ENCODE results near the gene GMPR. TPM values are rescaled to one million over a fixed set of nuclear protein-coding genes. Genes with fewer than 3 reads are reported as not detected.

GMPR gene
- total RNA-seq, 1 experiment from 2014 or later, result 24.0 TPM

GRCh38 chr6:16322666-16323312 lies 84.4 kb downstream of the GMPR start:
- CTCF ChIA-PET, result interaction anchor here (1.2 kb wide), 1 partner anchor 9 kb away, joined by 4 read pairs; no protein-coding TSS in a partner anchor
- H3K9ac ChIP-seq (ENCODE audit: low read length), result no peak overlapping the region
- H3K4me3 ChIP-seq (replicated peaks in 1 of 2; ENCODE audit: low read depth in 1 of 2, low read length in 2 of 2), result no peak overlapping the region
- H3K79me2 ChIP-seq (ENCODE audit: insufficient read depth, low read length), result no peaks in the 10 kb centered on the region
- BruUV-seq (replicated peaks), result no TSS peak
- H3K27ac ChIP-seq (ENCODE audit: low read depth, low read length), result no peak overlapping the region
- H3K4me2 ChIP-seq (ENCODE audit: low read length), result peak overlapping the region; percentile 33
- ATAC-seq (no peak), DNase-seq (ENCODE audit: low read depth, low spot score) (no peak)
- peaks cover 48 to 64% of the 10 kb centered on the region in 2 experiments for H3K4me1 ChIP-seq (ENCODE audit: control insufficient read depth in 1 of 2, insufficient read depth in 2 of 2, low read length in 2 of 2)
- no peaks in the 10 kb centered on the region for H3K9me3 ChIP-seq (ENCODE audit: control insufficient read depth in 1 of 2, insufficient read depth in 1 of 2, low read depth in 1 of 2, low read length in 2 of 2)
- no peaks in the 10 kb centered on the region for H3K36me3 ChIP-seq (ENCODE audit: control insufficient read depth in 1 of 2, insufficient read depth in 2 of 2, low read length in 2 of 2)
- intact Hi-C loops (cut with micrococcal nuclease), result no loop called here
- TF ChIP-seq ATF3 (IDR thresholded peaks at IDR 0.05), result no peak
- TF ChIP-seq CBX3 (IDR thresholded peaks at IDR 0.05; ENCODE audit: low read depth), result no peak
- no peak for TF ChIP-seq TCF7L2 (IDR thresholded peaks at IDR 0.05; ENCODE audit: borderline replicate concordance, extremely low read depth, insufficient read depth, insufficient read length)
- TF ChIP-seq CEBPB (IDR thresholded peaks at IDR 0.05; ENCODE audit: low read depth), result no peak
- TF ChIP-seq ZNF274 (IDR thresholded peaks at IDR 0.05; ENCODE audit: low read depth, low read length), result no peak
- no peak for TF ChIP-seq JUND (IDR thresholded peaks at IDR 0.05)
- no peak for TF ChIP-seq EGR1 (IDR thresholded peaks at IDR 0.05; ENCODE audit: low read depth)
- TF ChIP-seq CTCF (IDR thresholded peaks at IDR 0.05 in 2 of 3, conservative IDR thresholded peaks at IDR 0.05 in 1 of 3; ENCODE audit: borderline replicate concordance in 1 of 3, insufficient read depth in 1 of 3, low read depth in 2 of 3, low read length in 2 of 3), result no peak
- no peak for TF ChIP-seq EZH2 (IDR thresholded peaks at IDR 0.05)
- no peak for TF ChIP-seq POLR2AphosphoS5 (IDR thresholded peaks at IDR 0.05; ENCODE audit: low read depth, low read length)
- no peak for TF ChIP-seq SRF (IDR thresholded peaks at IDR 0.05; ENCODE audit: low read depth)
- no peak for TF ChIP-seq REST (IDR thresholded peaks at IDR 0.05; ENCODE audit: low read depth)
- no peak for TF ChIP-seq RAD21 (IDR thresholded peaks at IDR 0.05; ENCODE audit: low read depth)
- TF ChIP-seq POLR2A (IDR thresholded peaks at IDR 0.05; ENCODE audit: borderline replicate concordance, extremely low read depth, insufficient read depth, insufficient read length), result no peak
- no peak for TF ChIP-seq SIN3A (IDR thresholded peaks at IDR 0.05; ENCODE audit: low read depth)
- no peak for TF ChIP-seq ZFX (IDR thresholded peaks at IDR 0.05)
- TF ChIP-seq MAX (IDR thresholded peaks at IDR 0.05), result no peak
- TF ChIP-seq ZBTB33 (IDR thresholded peaks at IDR 0.05; ENCODE audit: extremely low read depth, insufficient replicate concordance, low read length), result no peak
- no peak for TF ChIP-seq YY1 (IDR thresholded peaks at IDR 0.05; ENCODE audit: extremely low read depth, insufficient replicate concordance, low read depth, low read length)
- H3K27me3 ChIP-seq (ENCODE audit: insufficient read depth, low read length), result no peaks in the 10 kb centered on the region
- RAD21 ChIA-PET (ENCODE audit: low non-redundant PET in 1 of 2, low total read pairs in 2 of 2, uncharacterized antibody in 2 of 2, unreplicated experiment in 2 of 2), result no interaction called here
- H4K20me1 ChIP-seq (ENCODE audit: insufficient read depth), result no peaks in the 10 kb centered on the region
- no peaks in the 10 kb centered on the region for H3K9me2 ChIP-seq (ENCODE audit: insufficient read depth)
- POLR2A ChIA-PET, result no interaction called here
- no peak overlapping the region for H2AFZ ChIP-seq (ENCODE audit: low read depth, low read length, poor library complexity, severe bottlenecking)
